HG03558 (cell line): ENCODE measurements around the gene LYPLAL1.
A peak's percentile ranks its signal among the peaks of the same experiment; 100 is the strongest.

Experiments used
- ATAC-seq: cut with Tn5 transposase; IDR thresholded peaks from one replicate; pipeline ENCODE4 v1.9.1; 2021; ENCODE audit warnings: moderate number of reproducible peaks; ENCODE audit not compliant: unreplicated experiment; ENCODE audit errors: extremely low read depth

Gene LYPLAL1

DNA sequence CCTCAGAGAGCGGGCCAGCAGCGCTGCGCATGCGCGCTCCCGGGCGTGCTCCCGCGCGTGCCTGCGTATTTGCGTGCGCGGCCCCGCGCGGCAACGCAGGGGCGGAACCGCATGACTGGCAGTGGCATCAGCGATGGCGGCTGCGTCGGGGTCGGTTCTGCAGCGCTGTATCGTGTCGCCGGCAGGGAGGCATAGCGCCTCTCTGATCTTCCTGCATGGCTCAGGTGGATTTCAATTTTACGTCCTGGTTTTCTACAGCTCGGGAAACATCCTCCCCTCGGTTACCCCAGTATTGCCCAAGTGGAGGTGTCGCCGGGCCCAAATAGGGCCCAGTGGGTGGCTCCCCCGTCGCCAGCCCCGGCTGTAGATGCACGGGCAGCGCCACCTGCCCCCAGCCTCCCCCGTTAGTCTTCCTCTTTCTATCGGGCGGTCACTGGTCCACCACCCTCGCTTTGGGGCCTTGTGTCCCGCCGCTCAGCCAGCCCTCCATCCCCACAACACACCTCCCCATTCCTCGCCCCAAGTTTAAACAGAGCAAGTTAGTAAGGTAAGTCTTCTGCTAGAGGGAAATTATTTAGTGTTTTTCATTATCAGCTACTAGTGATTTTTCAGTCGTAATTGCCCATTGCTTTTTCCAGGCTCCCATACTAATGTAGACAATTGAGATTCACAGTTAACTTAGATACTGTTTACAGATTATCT, at the start of gene LYPLAL1:
Gene LYPLAL1, plus strand, starts transcription at position 121 of the 702 bp plus-strand sequence. Its CDS starts 13 bp downstream, at position 134.
- peak; percentile 23 for ATAC-seq

DNA sequence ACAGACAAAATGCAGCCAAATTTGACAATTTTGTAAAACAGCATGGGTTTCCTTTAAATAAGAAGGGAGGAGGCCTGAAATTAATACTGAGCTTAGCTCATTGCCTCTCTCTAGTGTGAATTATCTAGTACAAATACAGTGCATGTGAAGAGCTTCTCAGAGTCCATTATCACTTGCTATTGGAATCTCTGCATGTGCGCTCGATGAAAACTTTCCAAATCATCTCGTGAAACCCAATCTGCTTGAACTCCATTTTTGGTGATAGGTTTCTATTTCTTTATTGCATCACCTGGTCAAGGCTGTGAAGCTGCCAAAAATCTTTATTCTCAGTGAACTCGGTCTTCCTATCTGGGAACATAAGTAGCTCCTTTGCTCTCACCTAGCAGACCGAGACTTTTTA, 49.5 kb upstream of the LYPLAL1 start:
- ATAC-seq, result no peak

DNA sequence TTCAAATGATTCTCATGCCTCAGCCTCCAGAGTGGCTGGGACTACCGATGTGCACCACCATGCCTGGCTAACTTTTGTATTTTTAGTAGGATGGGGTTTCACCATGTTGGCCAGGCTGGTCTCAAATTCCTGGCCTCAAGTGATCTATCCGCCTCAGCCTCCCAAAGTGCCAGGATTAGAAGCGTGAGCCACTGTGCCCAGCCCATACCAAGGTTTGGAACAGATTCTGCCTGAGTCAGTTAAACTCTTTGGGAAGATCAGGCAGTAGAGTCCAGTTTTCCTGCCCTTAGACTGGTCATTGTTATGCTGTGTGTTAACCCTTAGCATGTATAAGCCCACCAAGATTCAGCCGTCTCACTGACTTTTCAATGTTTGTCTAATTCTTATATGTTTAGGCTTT, 48.3 kb upstream of the LYPLAL1 start:
- no peak for ATAC-seq

DNA sequence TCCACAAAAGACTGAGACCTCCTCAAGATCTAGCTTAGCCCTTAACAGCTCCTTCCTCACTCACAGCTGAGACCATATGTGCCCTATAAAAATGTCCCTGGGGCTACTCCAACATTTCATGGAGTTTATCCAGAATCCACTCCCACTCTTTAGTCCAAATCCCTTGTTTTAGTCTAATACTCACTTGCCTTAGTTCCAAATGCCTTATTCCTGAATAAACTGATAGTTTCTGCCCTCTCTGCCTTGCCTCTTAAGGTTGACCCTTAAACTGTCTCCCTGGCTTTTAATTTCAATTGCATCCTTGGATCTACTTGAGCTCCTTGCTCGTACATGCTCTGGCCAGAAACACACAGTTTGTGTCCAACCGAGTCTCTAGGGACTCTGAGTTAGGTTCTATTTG, 47.3 kb upstream of the LYPLAL1 start:
- ATAC-seq, result no peak

DNA sequence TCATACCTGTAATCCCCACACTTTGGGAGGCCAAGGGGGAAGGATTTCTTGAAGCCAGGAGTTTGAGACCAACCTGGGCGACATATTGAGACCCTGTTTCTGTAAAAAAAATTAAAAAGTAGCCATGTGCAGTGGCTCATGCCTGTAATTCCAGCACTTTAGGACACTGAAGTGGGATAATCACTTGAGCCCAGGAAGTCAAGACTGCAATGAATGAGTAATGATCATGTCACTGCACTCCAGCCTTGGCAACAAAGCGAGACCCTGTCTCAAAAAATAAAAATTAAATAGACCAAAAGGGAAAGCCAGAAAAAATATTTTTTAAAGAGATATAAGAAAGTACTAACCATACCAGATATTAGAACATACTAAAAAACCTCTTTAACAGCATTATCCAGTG, 44.7 kb upstream of the LYPLAL1 start:
- ATAC-seq, result no peak

DNA sequence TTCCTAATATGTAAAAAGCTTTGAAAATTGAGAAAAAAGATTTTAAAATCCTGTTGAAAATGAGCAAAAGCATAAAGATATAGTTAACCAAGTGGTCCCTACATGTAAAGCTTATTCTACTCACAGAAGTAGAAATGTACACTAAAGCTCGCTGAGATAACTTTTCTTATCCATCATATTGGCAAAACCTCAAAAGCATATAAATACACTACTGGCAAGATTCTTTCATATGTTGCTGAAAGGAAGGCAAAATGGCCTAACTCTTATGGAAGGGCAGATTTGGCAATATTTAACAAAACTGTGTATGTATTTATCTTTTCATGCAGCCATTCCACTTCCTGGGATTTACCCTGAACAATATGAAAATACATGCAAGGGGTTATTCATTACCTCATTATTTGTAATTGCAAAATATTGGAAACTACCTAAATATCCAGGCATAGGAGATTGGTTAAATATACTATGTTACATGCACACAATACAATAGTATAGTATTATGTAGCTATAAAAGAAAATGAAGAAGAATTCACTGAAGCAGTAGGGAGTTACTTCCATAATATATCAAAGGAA, 43.2 kb upstream of the LYPLAL1 start:
- no peak for ATAC-seq

DNA sequence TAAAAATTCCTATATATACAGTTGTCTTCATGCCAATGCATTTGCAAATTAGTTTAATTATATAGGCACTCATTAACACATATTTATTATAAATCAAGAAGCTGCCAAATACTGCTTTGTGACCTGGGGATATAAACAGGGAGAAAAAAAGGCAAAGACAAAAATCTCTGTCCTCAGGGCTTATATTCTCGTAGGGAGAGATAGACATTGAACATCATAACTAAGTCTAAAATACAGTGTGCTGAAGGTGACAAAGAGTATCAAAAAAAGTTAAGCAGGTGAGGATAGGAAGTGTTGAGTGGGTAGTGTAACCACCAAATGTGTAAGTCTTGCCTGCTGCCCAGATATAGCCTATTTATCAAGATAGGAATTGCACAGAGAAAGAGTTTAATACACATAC, 40.7 kb upstream of the LYPLAL1 start:
- ATAC-seq, result no peak

DNA sequence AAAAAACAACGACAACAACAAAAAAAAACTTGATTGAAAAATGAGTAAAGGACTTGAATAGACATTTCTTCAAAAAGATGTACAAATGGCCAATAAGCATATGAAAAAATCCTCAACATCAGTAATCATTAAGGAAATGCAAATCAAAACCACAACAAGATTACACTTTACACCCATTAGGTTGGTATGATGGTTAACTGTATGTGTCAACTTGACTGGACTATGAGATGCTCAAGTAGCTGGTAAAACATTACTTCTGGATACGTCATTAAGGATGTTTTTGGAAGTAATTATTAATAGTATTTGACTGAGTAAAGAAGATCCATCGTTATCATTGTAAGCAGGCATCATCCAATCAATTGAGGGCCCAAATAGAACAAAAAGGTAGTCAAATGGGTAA, 34.9 kb upstream of the LYPLAL1 start:
- no peak for ATAC-seq

DNA sequence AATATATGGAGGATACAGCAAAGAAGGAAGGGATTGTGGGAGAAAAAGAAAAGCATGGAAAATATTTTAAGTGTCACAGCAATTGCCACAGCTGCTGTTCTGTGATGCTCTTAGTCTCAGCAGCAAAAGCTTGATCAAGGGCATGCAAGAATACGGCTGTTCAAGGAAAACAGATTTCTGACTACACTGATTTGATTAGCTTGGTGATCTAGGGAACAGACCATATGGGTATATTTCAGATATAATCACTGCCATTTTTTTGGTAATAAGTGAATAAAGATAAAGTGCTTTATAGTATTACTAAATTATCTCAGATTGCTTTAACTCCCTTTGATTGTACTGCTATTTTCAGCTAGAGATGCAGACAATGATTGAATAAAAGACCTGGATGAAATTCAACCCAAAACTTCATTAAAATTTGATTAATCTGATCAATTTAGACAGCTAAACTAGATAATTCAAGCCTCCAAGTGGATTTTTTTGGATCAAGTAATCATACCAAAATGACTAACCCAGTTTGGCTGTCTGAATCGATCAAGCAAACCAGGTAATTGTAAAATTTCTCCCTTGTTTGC, 33.3 kb upstream of the LYPLAL1 start:
- ATAC-seq, result no peak

DNA sequence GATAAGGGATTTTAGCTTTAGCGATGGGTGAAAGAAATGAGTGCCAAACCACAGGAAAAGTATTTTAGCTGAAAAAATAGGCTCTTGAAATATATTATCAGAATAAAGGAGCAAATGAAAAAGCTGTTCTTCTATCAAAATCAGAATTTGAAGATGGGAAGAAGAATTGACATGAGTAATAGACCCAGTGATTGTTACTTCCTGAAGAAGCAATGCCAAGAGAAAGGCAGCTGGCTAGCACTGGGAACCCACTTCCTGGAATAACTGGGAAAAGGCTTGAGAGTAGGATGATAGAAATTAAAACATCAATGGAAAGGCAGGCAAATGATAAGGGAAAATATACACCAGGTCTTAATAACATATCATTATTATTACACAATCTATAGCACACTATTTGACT, 29.9 kb upstream of the LYPLAL1 start:
- ATAC-seq, result no peak

DNA sequence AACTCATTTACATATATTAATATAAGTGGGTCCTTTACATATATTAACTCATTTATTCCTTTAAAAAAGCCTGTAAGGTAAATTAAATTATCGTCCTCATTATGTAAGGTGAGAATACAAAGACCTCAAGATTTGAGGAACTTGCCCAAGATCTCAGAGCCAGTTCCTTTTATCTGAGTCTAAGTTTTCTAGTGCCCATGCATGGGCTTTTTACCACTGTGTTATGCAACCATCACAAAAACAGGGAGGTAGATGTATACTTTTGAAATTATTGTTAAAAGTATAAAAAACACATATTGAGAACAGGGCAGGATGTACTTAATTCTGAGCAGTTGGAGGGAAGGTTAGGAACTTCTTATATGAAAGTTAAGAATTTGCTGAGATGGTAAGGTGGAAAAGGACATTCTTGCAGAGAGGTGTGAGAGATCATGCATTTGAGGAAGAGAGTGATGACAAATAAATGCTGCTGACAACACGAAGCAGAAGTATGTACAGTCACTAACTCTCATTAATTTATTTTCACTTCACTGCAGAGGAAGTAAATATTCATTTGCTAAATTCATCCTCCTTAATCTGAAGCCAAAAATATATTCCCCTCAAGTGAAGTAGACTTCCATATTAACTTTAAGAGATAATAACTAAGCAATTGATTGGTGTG, 28.9 kb upstream of the LYPLAL1 start:
- ATAC-seq, result no peak

DNA sequence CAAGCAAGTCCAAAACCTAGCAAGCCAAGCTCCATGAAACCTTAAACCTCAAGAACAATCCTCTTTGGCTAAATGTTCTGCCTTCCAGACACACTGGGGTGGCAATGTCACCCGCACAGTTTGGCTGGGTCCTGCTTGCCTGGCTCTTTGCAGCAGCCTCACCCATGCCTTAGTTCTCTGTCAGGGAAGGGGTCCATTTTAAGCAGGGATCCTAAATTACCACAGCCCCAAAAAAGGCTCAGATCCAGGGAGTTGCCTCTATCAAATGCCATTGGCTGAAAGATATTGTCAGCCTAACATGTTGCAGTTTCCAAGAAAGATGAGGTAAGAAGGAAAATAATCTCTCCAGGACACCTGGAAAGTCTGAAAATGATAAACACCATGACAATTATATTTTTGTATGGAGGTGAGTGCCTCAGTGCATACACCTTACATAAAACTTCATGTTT, 26.1 kb upstream of the LYPLAL1 start:
- ATAC-seq, result no peak

DNA sequence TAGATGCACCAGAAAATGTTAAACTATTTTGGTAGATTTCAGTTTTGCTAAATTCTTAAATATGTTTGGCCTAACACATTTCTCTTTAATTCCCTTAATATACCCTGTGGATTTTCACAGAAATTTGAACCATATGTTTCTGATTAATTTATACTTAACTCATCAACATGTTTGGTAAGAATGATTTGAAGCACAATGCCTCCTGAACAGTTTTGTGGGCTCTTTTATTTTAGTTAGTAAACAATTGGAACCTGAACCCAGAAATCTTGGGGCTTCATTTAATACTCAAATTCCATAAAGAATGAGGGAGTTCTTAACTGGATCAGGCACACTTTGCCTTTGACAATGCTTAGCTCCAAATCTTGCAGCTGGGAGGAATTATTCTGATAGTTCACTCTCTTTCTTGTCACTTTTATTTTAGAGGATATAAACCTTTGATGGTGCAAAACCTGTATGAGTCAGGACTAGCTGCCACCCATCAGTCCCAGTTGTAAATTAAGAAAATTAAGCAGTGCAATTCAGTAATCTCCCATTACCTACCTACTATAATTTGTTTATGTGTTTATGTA, 24.6 kb upstream of the LYPLAL1 start:
- ATAC-seq, result no peak

DNA sequence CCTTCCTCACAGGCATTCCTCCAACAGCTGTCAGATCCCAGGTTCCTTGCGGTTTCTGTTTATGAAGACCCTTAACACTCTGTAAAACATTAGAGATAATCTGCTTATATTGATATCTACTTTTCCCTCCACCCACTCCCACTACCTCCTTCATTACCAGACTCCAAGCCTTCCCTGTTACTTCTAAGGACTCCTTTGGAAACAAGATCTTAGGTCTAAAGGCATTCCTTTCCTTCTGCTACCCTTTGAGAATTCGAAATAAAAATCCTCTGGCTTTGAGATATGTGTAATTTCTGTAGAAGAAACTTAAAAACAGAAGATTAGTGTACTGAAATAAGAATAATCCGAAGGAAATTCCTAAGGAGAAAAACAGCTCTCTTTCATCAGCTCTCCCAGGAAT, 23.7 kb upstream of the LYPLAL1 start:
- no peak for ATAC-seq

DNA sequence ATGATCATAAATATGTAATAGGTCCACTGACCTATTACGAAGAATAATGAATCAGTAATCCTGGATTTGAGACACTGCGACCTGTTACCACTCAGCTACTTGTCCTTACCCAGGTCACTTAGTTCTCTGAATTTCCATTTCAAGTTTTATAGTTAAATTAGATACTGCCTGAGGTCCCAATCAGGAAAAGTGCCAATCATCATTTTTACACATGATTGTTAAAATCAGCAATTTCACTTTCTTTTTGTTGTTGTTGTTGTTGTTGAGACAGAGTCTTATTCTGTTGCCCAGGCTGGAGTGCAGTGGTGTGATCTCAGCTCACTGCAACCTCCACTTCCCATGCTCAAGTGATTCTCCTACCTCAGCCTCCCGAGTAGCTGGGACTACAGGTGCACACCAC, 22.8 kb upstream of the LYPLAL1 start:
- no peak for ATAC-seq

DNA sequence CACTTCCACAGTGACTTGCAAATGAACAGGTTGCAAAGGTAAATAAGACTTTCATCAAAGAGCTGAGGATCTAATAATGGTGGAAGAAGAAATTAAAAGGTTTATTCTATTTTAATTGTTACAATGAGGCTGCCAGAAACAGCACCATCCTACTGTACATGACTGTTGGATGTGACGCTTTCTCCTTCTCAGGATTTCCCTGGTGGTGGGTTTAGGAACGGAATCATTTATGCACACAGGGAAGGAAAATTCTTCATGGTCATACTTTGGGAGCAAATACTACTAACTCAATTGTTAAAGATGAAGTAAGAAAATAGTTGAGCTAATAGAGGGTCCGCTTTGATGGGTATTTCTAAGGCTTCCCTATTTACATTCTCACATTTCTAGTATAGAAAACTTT, 22.2 kb upstream of the LYPLAL1 start:
- ATAC-seq, result no peak

DNA sequence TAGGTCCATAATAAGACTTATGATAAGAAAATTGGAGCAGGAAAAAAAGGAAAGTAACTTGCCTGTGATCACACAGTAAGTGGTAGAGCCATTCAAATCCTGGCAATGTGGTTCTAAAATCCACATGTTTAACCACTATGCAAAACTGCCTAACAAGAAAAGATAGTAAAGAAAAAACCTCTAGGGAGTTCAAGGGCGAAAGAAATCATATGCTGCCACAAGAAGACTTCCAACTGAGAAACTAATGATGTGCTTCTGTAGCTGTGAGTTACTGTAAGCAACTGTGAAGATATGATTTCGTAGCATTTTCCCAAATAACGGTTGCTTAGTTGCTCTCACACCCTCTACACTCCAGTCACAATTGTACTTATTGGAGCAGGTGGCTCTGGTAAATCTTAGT, 20.9 kb upstream of the LYPLAL1 start:
- ATAC-seq, result no peak

DNA sequence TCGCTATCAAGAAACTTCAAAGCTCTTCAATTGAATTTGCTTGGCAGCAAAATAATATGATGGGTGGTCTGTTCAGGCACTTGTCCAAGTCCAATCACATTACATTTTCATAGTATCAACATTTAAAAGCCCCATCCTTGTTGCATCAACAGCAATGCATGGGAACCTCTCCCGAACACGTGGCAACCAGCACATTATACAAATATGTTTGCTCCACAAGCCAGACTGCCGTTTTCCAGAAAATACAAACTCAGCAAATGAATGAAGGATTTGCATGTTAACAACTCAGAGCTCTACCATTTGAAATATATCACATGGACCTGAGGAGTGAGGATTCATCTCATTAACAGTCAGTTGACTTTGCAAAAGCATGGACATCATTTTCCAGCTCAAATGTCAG, 20.0 kb upstream of the LYPLAL1 start:
- no peak for ATAC-seq

DNA sequence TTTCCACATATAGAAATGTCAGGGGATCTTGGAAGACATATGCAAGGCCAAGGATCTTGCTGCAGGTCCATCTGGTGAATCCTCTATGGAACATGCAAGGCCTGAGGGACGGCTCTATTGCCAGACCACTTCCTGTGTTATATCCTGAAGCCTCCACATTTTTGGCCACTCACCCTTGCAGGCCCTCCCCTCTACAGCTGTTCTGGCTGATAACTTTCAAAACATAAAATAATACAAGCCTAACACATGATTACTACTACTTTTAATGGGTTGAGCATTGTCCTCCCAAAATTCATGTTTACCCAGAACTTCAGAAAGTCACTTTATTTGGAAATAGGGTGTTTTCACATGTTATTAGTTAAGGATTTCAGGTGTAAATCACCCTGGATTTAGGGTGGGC, 18.5 kb upstream of the LYPLAL1 start:
- no peak for ATAC-seq

DNA sequence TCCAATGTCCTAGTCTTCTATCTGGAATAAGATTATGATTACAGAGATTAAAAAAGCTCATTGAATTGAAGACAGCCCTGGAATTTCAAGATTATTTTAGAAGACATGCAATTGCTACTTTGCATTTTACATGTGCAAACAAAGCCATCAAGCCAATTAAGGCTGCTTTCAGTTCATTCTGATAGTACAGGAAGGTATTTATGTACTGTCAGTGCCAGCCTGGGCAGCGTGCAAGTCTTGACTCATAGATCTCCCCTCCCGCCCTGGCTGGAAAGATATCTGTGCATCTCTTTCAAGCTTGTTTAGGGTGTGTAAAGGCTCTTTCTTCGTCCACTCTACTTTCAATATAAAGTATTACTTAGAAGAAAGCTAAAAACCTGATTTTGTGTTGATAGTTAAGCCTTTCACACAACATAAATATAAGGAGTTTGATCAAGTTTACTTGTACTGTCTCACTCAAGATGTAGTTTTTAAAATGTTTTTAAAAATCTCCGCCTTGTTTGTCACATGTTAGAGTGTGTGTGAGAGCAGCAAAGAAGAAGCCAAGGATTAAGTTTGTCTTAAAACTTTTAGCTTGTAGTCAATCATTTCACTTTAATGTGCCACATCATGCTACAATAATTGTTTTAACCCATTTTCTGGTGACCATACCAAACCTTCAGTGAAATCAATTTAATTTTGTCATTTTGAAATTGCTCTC, 13.6 kb upstream of the LYPLAL1 start:
- no peak for ATAC-seq
